ENCODE measurements around the gene ZGPAT.
A peak's percentile ranks its signal among the peaks of the same experiment; 100 is the strongest.

Gene ZGPAT

GRCh38 chr20:63734111-63734945, 26.5 kb downstream of the ZGPAT start:
- no peak overlapping the region for H2BK120ac ChIP-seq (ENCODE audit: low read depth, low read length)
- H3K27ac ChIP-seq (replicated peaks; ENCODE audit: low read length) = no peak overlapping the region
- H2AFZ ChIP-seq (ENCODE audit: low read length) = no peak overlapping the region
- H4K91ac ChIP-seq (ENCODE audit: low read depth, low read length, poor library complexity) = no peak overlapping the region
- H3K4ac ChIP-seq (ENCODE audit: low read length) = no peak overlapping the region
- peak overlapping the region; percentile 21 for H3K9ac ChIP-seq (ENCODE audit: low read depth, low read length, poor library complexity)
- peak overlapping the region; percentile 34 for H3K23ac ChIP-seq (ENCODE audit: low read depth, low read length, poor library complexity)
- H3K27me3 ChIP-seq (ENCODE audit: control insufficient read depth in 3 of 3, insufficient read depth in 3 of 3, low read depth in 1 of 3, low read length in 3 of 3) = no peaks in the 10 kb centered on the region
- H3K9me3 ChIP-seq (replicated peaks in 1 of 2; ENCODE audit: control insufficient read depth in 2 of 2, insufficient read depth in 1 of 2, low read depth in 1 of 2, low read length in 2 of 2) = peaks cover 0 to 3% of the 10 kb centered on the region in 2 donors
- no peak overlapping the region for H4K8ac ChIP-seq (ENCODE audit: low read depth, low read length)
- DNase-seq (ENCODE audit: low spot score) = no peak
- H3K36me3 ChIP-seq (replicated peaks in 1 of 2; ENCODE audit: control insufficient read depth in 2 of 2, insufficient read depth in 2 of 2, low read length in 2 of 2) = peaks cover 36 to 55% of the 10 kb centered on the region in 2 donors
- H3K14ac ChIP-seq (ENCODE audit: low read length) = no peak overlapping the region
- no peak overlapping the region for H2BK12ac ChIP-seq (ENCODE audit: low read length)
- no peak overlapping the region for H2BK15ac ChIP-seq (ENCODE audit: low read length)
- H3K79me1 ChIP-seq (ENCODE audit: low read depth, low read length) = peaks cover 26% of the 10 kb centered on the region
- peak overlapping the region in 1 of 2 donors; percentile 23 for H3K4me3 ChIP-seq (ENCODE audit: low read length in 2 of 2)
- peaks cover 4 to 15% of the 10 kb centered on the region in 2 donors for H3K4me1 ChIP-seq (ENCODE audit: control insufficient read depth in 2 of 2, insufficient read depth in 1 of 2, low read depth in 1 of 2, low read length in 2 of 2)
- no CpG with 5 or more reads among the region's 25 CpGs for WGBS, 2 donors (ENCODE audit: extremely low coverage in 2 of 2, insufficient read length in 2 of 2, insufficient replicate concordance in 1 of 2)
- no peak overlapping the region for H3K4me2 ChIP-seq (ENCODE audit: insufficient read depth, low read length, poor library complexity, severe bottlenecking)
- no peak overlapping the region for H3K18ac ChIP-seq (ENCODE audit: low read length)
- peak overlapping the region; percentile 53 for H2BK5ac ChIP-seq (ENCODE audit: low read length)
- no peak overlapping the region for H2AK5ac ChIP-seq (ENCODE audit: low read depth, low read length)

- H3K14ac ChIP-seq (ENCODE audit: low read length) = no peak overlapping the region
- no peak overlapping the region for H3K4me3 ChIP-seq (ENCODE audit: low read length in 2 of 2)
- peaks cover 4 to 15% of the 10 kb centered on the region in 2 donors for H3K4me1 ChIP-seq (ENCODE audit: control insufficient read depth in 2 of 2, insufficient read depth in 1 of 2, low read depth in 1 of 2, low read length in 2 of 2)
- H3K27ac ChIP-seq (replicated peaks; ENCODE audit: low read length) = no peak overlapping the region
- H4K8ac ChIP-seq (ENCODE audit: low read depth, low read length) = no peak overlapping the region
- H2AK5ac ChIP-seq (ENCODE audit: low read depth, low read length) = no peak overlapping the region
- no peak overlapping the region for H3K4me2 ChIP-seq (ENCODE audit: insufficient read depth, low read length, poor library complexity, severe bottlenecking)
- H3K79me1 ChIP-seq (ENCODE audit: low read depth, low read length) = peaks cover 26% of the 10 kb centered on the region
- H4K91ac ChIP-seq (ENCODE audit: low read depth, low read length, poor library complexity) = no peak overlapping the region
- no CpG with 5 or more reads among the region's 48 CpGs for WGBS, 2 donors (ENCODE audit: extremely low coverage in 2 of 2, insufficient read length in 2 of 2, insufficient replicate concordance in 1 of 2)
- H2BK120ac ChIP-seq (ENCODE audit: low read depth, low read length) = no peak overlapping the region
- H2BK15ac ChIP-seq (ENCODE audit: low read length) = no peak overlapping the region
- peaks cover 34 to 46% of the 10 kb centered on the region in 2 donors for H3K36me3 ChIP-seq (replicated peaks in 1 of 2; ENCODE audit: control insufficient read depth in 2 of 2, insufficient read depth in 2 of 2, low read length in 2 of 2)
- H3K27me3 ChIP-seq (ENCODE audit: control insufficient read depth in 3 of 3, insufficient read depth in 3 of 3, low read depth in 1 of 3, low read length in 3 of 3) = no peaks in the 10 kb centered on the region
- no peak for DNase-seq (ENCODE audit: low spot score)
- H2BK5ac ChIP-seq (ENCODE audit: low read length) = peak overlapping the region; percentile 53
- H3K9me3 ChIP-seq (replicated peaks in 1 of 2; ENCODE audit: control insufficient read depth in 2 of 2, insufficient read depth in 1 of 2, low read depth in 1 of 2, low read length in 2 of 2) = peaks cover 0 to 3% of the 10 kb centered on the region in 2 donors
- peak overlapping the region; percentile 34 for H3K23ac ChIP-seq (ENCODE audit: low read depth, low read length, poor library complexity)
- H2BK12ac ChIP-seq (ENCODE audit: low read length) = no peak overlapping the region
- H3K9ac ChIP-seq (ENCODE audit: low read depth, low read length, poor library complexity) = peak overlapping the region; percentile 21
- no peak overlapping the region for H3K18ac ChIP-seq (ENCODE audit: low read length)
- no peak overlapping the region for H2AFZ ChIP-seq (ENCODE audit: low read length)
- H3K4ac ChIP-seq (ENCODE audit: low read length) = no peak overlapping the region
Observed at GRCh38 chr20:63734946-63735858, 27.4 kb downstream of the ZGPAT start.

- DNase-seq (ENCODE audit: low spot score) = no peak
- Histone ChIP-seq H3K14ac (ENCODE audit: low read length) (no peak within 1 kb of the TSS), H3K27ac (replicated peaks; ENCODE audit: low read length) (no peak within 1 kb of the TSS), H4K8ac (ENCODE audit: low read depth, low read length) (no peak within 1 kb of the TSS), H3K79me1 (ENCODE audit: low read depth, low read length) (peaks cover 27% of the 10 kb centered on the region), H4K91ac (ENCODE audit: low read depth, low read length, poor library complexity) (peak within 1 kb of the TSS; percentile 30), H3K4me3 (ENCODE audit: low read length in 2 of 2) (no peak within 1 kb of the TSS), H3K9me3 (replicated peaks in 1 of 2; ENCODE audit: control insufficient read depth in 2 of 2, insufficient read depth in 1 of 2, low read depth in 1 of 2, low read length in 2 of 2) (peaks cover 0 to 3% of the 10 kb centered on the region in 2 donors), H2AK5ac (ENCODE audit: low read depth, low read length) (peak within 1 kb of the TSS; percentile 88), H3K4ac (ENCODE audit: low read length) (no peak within 1 kb of the TSS), H3K18ac (ENCODE audit: low read length) (peak within 1 kb of the TSS; percentile 48), H2AFZ (ENCODE audit: low read length) (no peak within 1 kb of the TSS), H3K23ac (ENCODE audit: low read depth, low read length, poor library complexity) (peak within 1 kb of the TSS; percentile 83), H2BK5ac (ENCODE audit: low read length) (peak within 1 kb of the TSS; percentile 75), H2BK120ac (ENCODE audit: low read depth, low read length) (no peak within 1 kb of the TSS), H3K4me2 (ENCODE audit: insufficient read depth, low read length, poor library complexity, severe bottlenecking) (peak within 1 kb of the TSS; percentile 97), H2BK15ac (ENCODE audit: low read length) (no peak within 1 kb of the TSS), H3K36me3 (replicated peaks in 1 of 2; ENCODE audit: control insufficient read depth in 2 of 2, insufficient read depth in 2 of 2, low read length in 2 of 2) (peaks cover 33 to 45% of the 10 kb centered on the region in 2 donors), H3K4me1 (ENCODE audit: control insufficient read depth in 2 of 2, insufficient read depth in 1 of 2, low read depth in 1 of 2, low read length in 2 of 2) (peaks cover 4 to 16% of the 10 kb centered on the region in 2 donors), H2BK12ac (ENCODE audit: low read length) (no peak within 1 kb of the TSS), H3K27me3 (ENCODE audit: control insufficient read depth in 3 of 3, insufficient read depth in 3 of 3, low read depth in 1 of 3, low read length in 3 of 3) (no peaks in the 10 kb centered on the region), H3K9ac (ENCODE audit: low read depth, low read length, poor library complexity) (peak within 1 kb of the TSS; percentile 94)
- WGBS, 2 donors (ENCODE audit: extremely low coverage in 2 of 2, insufficient read length in 2 of 2, insufficient replicate concordance in 1 of 2) = no CpG with 5 or more reads among the region's 31 CpGs
Observed at GRCh38 chr20:63735859-63736718, 28.2 kb downstream of the ZGPAT start, which contains the start of gene LIME1. Gene LIME1 (plus strand): TSS chr20:63736664. CDS start chr20:63737550, 886 bp downstream.

All from neuronal stem cell (in vitro differentiated cells).